Measurements from ENCODE around the gene MYO6.

Gene MYO6

DNA sequence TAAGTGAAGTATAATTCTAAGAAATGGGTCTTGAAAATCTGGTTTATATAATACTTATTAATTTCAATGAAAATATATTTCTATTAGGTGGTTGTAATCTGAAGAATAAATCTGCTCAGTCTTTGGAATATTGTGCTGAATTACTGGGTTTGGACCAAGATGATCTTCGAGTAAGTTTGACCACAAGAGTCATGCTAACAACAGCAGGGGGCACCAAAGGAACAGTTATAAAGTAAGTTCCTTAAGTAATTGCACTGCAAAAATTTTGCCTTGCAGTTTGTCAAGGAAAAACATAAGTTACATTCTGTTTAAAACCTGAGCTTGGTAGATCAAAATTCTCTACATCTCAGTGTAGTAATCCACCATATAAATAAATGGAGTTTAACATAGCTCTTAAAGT is 106.0 kb downstream of the MYO6 start:
- ATAC-seq, result peak; percentile 77
- TF ChIP-seq ZFP3 (CRISPR knock-in tag; IDR thresholded peaks at IDR 0.05) (no peak), ZNF70 (CRISPR knock-in tag; IDR thresholded peaks at IDR 0.05) (no peak), PPARA (CRISPR knock-in tag; IDR thresholded peaks at IDR 0.05; ENCODE audit: borderline replicate concordance) (no peak), TCF4 (CRISPR knock-in tag; IDR thresholded peaks at IDR 0.05; ENCODE audit: borderline replicate concordance) (no peak), TSHZ2 (CRISPR knock-in tag; IDR thresholded peaks at IDR 0.05) (no peak), ISL1 (CRISPR knock-in tag; IDR thresholded peaks at IDR 0.05) (no peak), BACH2 (CRISPR knock-in tag; IDR thresholded peaks at IDR 0.05; ENCODE audit: borderline replicate concordance) (no peak), GLIS3 (CRISPR knock-in tag; IDR thresholded peaks at IDR 0.05) (no peak), PATZ1 (CRISPR knock-in tag; IDR thresholded peaks at IDR 0.05; ENCODE audit: borderline replicate concordance) (no peak), ESRRG (CRISPR knock-in tag; IDR thresholded peaks at IDR 0.05) (no peak), CSDC2 (CRISPR knock-in tag; IDR thresholded peaks at IDR 0.05) (no peak)
- TF ChIP-seq, protein P1, sequence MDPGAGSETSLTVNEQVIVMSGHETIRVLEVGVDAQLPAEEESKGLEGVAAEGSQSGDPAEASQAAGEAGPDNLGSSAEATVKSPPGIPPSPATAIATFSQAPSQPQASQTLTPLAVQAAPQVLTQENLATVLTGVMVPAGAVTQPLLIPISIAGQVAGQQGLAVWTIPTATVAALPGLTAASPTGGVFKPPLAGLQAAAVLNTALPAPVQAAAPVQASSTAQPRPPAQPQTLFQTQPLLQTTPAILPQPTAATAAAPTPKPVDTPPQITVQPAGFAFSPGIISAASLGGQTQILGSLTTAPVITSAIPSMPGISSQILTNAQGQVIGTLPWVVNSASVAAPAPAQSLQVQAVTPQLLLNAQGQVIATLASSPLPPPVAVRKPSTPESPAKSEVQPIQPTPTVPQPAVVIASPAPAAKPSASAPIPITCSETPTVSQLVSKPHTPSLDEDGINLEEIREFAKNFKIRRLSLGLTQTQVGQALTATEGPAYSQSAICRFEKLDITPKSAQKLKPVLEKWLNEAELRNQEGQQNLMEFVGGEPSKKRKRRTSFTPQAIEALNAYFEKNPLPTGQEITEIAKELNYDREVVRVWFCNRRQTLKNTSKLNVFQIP (CRISPR knock-in tag; IDR thresholded peaks at IDR 0.05; ENCODE audit: borderline replicate concordance, low read depth), result no peak

GRCh38 chr6:75856902-75857301 is 107.9 kb downstream of the MYO6 start:
- no peak for TF ChIP-seq ZFP3 (CRISPR knock-in tag; IDR thresholded peaks at IDR 0.05)
- no peak for TF ChIP-seq GLIS3 (CRISPR knock-in tag; IDR thresholded peaks at IDR 0.05)
- TF ChIP-seq PPARA (CRISPR knock-in tag; IDR thresholded peaks at IDR 0.05; ENCODE audit: borderline replicate concordance), result no peak
- TF ChIP-seq ARNTL (CRISPR knock-in tag; IDR thresholded peaks at IDR 0.05; ENCODE audit: borderline replicate concordance, low read depth), result no peak
- TF ChIP-seq PATZ1 (CRISPR knock-in tag; IDR thresholded peaks at IDR 0.05; ENCODE audit: borderline replicate concordance), result no peak
- TF ChIP-seq ZNF8 (CRISPR knock-in tag; IDR thresholded peaks at IDR 0.05), result no peak
- TF ChIP-seq CREB5 (CRISPR knock-in tag; IDR thresholded peaks at IDR 0.05; ENCODE audit: low read depth), result no peak
- TF ChIP-seq RARB (CRISPR knock-in tag; IDR thresholded peaks at IDR 0.05), result no peak
- no peak for TF ChIP-seq CSDC2 (CRISPR knock-in tag; IDR thresholded peaks at IDR 0.05)
- TF ChIP-seq ESRRG (CRISPR knock-in tag; IDR thresholded peaks at IDR 0.05), result no peak
- TF ChIP-seq TOX (CRISPR knock-in tag; IDR thresholded peaks at IDR 0.05; ENCODE audit: borderline replicate concordance), result no peak
- TF ChIP-seq OSR1 (CRISPR knock-in tag; IDR thresholded peaks at IDR 0.05), result no peak
- TF ChIP-seq ISL1 (CRISPR knock-in tag; IDR thresholded peaks at IDR 0.05), result no peak
- TF ChIP-seq BACH2 (CRISPR knock-in tag; IDR thresholded peaks at IDR 0.05; ENCODE audit: borderline replicate concordance), result no peak
- TF ChIP-seq ZFP30 (CRISPR knock-in tag; IDR thresholded peaks at IDR 0.05), result no peak
- TF ChIP-seq SNAI2 (CRISPR knock-in tag; IDR thresholded peaks at IDR 0.05), result no peak
- ATAC-seq, result no peak

GRCh38 chr6:75863001-75863400 is 114.0 kb downstream of the MYO6 start:
- ATAC-seq, result no peak

More at GRCh38 chr6:75863001-75863400, 114.0 kb downstream of the MYO6 start:
- no peak for TF ChIP-seq CSDC2 (CRISPR knock-in tag; IDR thresholded peaks at IDR 0.05)
- no peak for TF ChIP-seq SNAI2 (CRISPR knock-in tag; IDR thresholded peaks at IDR 0.05)
- TF ChIP-seq, protein P2, sequence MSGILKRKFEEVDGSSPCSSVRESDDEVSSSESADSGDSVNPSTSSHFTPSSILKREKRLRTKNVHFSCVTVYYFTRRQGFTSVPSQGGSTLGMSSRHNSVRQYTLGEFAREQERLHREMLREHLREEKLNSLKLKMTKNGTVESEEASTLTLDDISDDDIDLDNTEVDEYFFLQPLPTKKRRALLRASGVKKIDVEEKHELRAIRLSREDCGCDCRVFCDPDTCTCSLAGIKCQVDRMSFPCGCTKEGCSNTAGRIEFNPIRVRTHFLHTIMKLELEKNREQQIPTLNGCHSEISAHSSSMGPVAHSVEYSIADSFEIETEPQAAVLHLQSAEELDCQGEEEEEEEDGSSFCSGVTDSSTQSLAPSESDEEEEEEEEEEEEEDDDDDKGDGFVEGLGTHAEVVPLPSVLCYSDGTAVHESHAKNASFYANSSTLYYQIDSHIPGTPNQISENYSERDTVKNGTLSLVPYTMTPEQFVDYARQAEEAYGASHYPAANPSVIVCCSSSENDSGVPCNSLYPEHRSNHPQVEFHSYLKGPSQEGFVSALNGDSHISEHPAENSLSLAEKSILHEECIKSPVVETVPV (CRISPR knock-in tag; IDR thresholded peaks at IDR 0.05), result no peak
- no peak for TF ChIP-seq ESRRG (CRISPR knock-in tag; IDR thresholded peaks at IDR 0.05)
- TF ChIP-seq ZFP3 (CRISPR knock-in tag; IDR thresholded peaks at IDR 0.05), result no peak
- no peak for TF ChIP-seq ARNTL (CRISPR knock-in tag; IDR thresholded peaks at IDR 0.05; ENCODE audit: borderline replicate concordance, low read depth)
- TF ChIP-seq ZNF70 (CRISPR knock-in tag; IDR thresholded peaks at IDR 0.05), result no peak
- no peak for TF ChIP-seq ZFP30 (CRISPR knock-in tag; IDR thresholded peaks at IDR 0.05)
- TF ChIP-seq RARB (CRISPR knock-in tag; IDR thresholded peaks at IDR 0.05), result no peak
- no peak for TF ChIP-seq TOX (CRISPR knock-in tag; IDR thresholded peaks at IDR 0.05; ENCODE audit: borderline replicate concordance)
- TF ChIP-seq TCF4 (CRISPR knock-in tag; IDR thresholded peaks at IDR 0.05; ENCODE audit: borderline replicate concordance), result no peak
- TF ChIP-seq BACH2 (CRISPR knock-in tag; IDR thresholded peaks at IDR 0.05; ENCODE audit: borderline replicate concordance), result no peak
- no peak for TF ChIP-seq ZC3H10 (CRISPR knock-in tag; IDR thresholded peaks at IDR 0.05)
- no peak for TF ChIP-seq ISL1 (CRISPR knock-in tag; IDR thresholded peaks at IDR 0.05)
- no peak for TF ChIP-seq CREB5 (CRISPR knock-in tag; IDR thresholded peaks at IDR 0.05; ENCODE audit: low read depth)
- no peak for TF ChIP-seq ZNF8 (CRISPR knock-in tag; IDR thresholded peaks at IDR 0.05)
